Measurements from ENCODE around the gene TMEM132A. TPM values are rescaled to one million over a fixed set of nuclear protein-coding genes. Genes with fewer than 3 reads are reported as not detected.

Gene TMEM132A
- total RNA-seq, 4 donors from 2014 or later: 1.8 to 7.0 (median 3.5) TPM

- H3K9me3 ChIP-seq: no peaks in the 10 kb centered on the region
- TF ChIP-seq, protein P1, sequence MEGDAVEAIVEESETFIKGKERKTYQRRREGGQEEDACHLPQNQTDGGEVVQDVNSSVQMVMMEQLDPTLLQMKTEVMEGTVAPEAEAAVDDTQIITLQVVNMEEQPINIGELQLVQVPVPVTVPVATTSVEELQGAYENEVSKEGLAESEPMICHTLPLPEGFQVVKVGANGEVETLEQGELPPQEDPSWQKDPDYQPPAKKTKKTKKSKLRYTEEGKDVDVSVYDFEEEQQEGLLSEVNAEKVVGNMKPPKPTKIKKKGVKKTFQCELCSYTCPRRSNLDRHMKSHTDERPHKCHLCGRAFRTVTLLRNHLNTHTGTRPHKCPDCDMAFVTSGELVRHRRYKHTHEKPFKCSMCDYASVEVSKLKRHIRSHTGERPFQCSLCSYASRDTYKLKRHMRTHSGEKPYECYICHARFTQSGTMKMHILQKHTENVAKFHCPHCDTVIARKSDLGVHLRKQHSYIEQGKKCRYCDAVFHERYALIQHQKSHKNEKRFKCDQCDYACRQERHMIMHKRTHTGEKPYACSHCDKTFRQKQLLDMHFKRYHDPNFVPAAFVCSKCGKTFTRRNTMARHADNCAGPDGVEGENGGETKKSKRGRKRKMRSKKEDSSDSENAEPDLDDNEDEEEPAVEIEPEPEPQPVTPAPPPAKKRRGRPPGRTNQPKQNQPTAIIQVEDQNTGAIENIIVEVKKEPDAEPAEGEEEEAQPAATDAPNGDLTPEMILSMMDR (IDR thresholded peaks at IDR 0.05): no peak
- TF ChIP-seq POLR2AphosphoS5 (IDR thresholded peaks at IDR 0.05): no peak
- no peak for TF ChIP-seq POLR2A (IDR thresholded peaks at IDR 0.05)
- TF ChIP-seq EP300 (IDR thresholded peaks at IDR 0.05; ENCODE audit: low read depth): no peak
- peaks cover 0 to 8% (median 2%) of the 10 kb centered on the region in 4 donors for H3K4me1 ChIP-seq
- no peak overlapping the region for H3K27ac ChIP-seq
- 81 to 90% methylated on average over 3 to 4 of the region's 4 CpGs for WGBS, 2 donors (ENCODE audit: low coverage in 1 of 2)
- intact Hi-C loops (cut with DNase I; ENCODE audit: low total_unique reads): no loop called here
- no peak for DNase-seq
- no peaks in the 10 kb centered on the region for H3K36me3 ChIP-seq
- in situ Hi-C loops (cut with MboI; ENCODE audit: low pct_ligation_motif_present in 1 of 4, low pct_unique_long_range_greater_than_20kb in 1 of 4, low sequenced_read_pairs in 3 of 4): no loop called here
- H3K4me3 ChIP-seq: no peak overlapping the region
- H3K27me3 ChIP-seq: no peaks in the 10 kb centered on the region
Observed at GRCh38 chr11:60957188-60957587, 32.9 kb downstream of the TMEM132A start.

GRCh38 chr11:60959431-60959830, 35.2 kb downstream of the TMEM132A start:
- no peaks in the 10 kb centered on the region for H3K36me3 ChIP-seq
- H3K4me1 ChIP-seq: no peaks in the 10 kb centered on the region
- intact Hi-C loops (cut with DNase I; ENCODE audit: low total_unique reads) (no loop called here), in situ Hi-C loops (cut with MboI; ENCODE audit: low pct_ligation_motif_present in 1 of 4, low pct_unique_long_range_greater_than_20kb in 1 of 4, low sequenced_read_pairs in 3 of 4) (no loop called here)
- DNase-seq: no peak
- TF ChIP-seq, protein P1 (IDR thresholded peaks at IDR 0.05): no peak
- TF ChIP-seq POLR2A (IDR thresholded peaks at IDR 0.05) (no peak), EP300 (IDR thresholded peaks at IDR 0.05; ENCODE audit: low read depth) (no peak), POLR2AphosphoS5 (IDR thresholded peaks at IDR 0.05) (no peak)
- H3K27me3 ChIP-seq: no peaks in the 10 kb centered on the region
- 64 to 82% methylated on average over 6 of the region's 6 CpGs for WGBS, 2 donors (ENCODE audit: low coverage in 1 of 2)
- no peak overlapping the region for H3K4me3 ChIP-seq
- no peak overlapping the region for H3K27ac ChIP-seq
- no peaks in the 10 kb centered on the region for H3K9me3 ChIP-seq

DNA sequence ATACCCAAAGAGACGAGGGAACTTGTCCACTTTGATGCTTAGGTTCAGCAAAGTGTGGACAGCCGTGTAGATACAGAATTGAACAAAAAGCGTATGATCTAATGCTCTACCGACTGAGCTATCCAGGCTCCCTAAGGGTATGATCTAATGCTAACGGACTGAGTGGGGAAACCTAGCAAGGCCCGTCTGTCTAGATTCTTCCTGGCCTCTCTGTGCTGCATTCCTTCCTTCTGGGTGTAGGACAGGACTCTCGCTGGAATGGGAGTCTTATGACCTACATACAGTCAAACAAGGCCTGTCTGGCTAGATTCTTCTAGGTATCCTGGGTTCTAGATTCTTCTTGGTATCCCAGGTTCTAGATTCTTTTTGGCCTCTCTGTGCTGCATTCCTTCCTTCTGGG, 36.1 kb downstream of the TMEM132A start:
- no peaks in the 10 kb centered on the region for H3K9me3 ChIP-seq
- no peaks in the 10 kb centered on the region for H3K36me3 ChIP-seq
- in situ Hi-C loops (cut with MboI; ENCODE audit: low pct_ligation_motif_present in 1 of 4, low pct_unique_long_range_greater_than_20kb in 1 of 4, low sequenced_read_pairs in 3 of 4): loop anchor here in 1 of 4 donors (10.0 kb wide), 1 partner anchor 164 kb away; no protein-coding TSS in a partner anchor
- H3K4me3 ChIP-seq: no peak overlapping the region
- no peak overlapping the region for H3K27ac ChIP-seq
- TF ChIP-seq EP300 (IDR thresholded peaks at IDR 0.05; ENCODE audit: low read depth) (no peak), POLR2AphosphoS5 (IDR thresholded peaks at IDR 0.05) (no peak), POLR2A (IDR thresholded peaks at IDR 0.05) (no peak)
- TF ChIP-seq, protein P1 (IDR thresholded peaks at IDR 0.05): no peak
- no peaks in the 10 kb centered on the region for H3K27me3 ChIP-seq
- H3K4me1 ChIP-seq: no peaks in the 10 kb centered on the region
- no peak for DNase-seq
- WGBS, 2 donors (ENCODE audit: low coverage in 1 of 2): 85 to 95% methylated on average over 7 of the region's 7 CpGs
- intact Hi-C loops (cut with DNase I; ENCODE audit: low total_unique reads): no loop called here

DNA sequence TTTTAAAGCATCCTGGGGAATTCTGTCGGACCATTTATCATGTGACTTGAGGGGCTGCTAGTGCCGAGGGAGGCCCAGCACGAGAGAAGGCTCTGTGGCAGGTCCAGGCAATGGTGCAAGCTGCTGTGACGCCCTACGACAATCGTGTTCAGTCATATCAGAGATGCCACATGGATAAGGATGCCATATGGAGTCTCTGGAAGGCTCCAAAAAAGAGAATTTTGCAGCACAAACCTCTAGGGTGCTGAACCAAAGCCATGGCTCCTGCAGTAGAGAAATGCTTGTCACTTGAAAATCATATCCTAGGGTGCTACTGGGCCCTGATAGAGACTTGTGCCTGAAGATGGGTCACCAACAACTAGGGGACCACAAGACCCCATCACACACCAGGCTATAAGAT, 40.5 kb downstream of the TMEM132A start:
- DNase-seq: no peak
- 83% methylated on average over 6 of the region's 6 CpGs; no CpG with 5 or more reads in 1 of the 2 donors for WGBS, 2 donors (ENCODE audit: low coverage in 1 of 2)
- intact Hi-C loops (cut with DNase I; ENCODE audit: low total_unique reads) (no loop called here), in situ Hi-C loops (cut with MboI; ENCODE audit: low pct_ligation_motif_present in 1 of 4, low pct_unique_long_range_greater_than_20kb in 1 of 4, low sequenced_read_pairs in 3 of 4) (loop anchor here in 1 of 4 donors (10.0 kb wide), 1 partner anchor 160 kb away; no protein-coding TSS in a partner anchor)
- Histone ChIP-seq H3K27me3 (no peaks in the 10 kb centered on the region), H3K9me3 (no peaks in the 10 kb centered on the region), H3K27ac (no peak overlapping the region), H3K36me3 (no peaks in the 10 kb centered on the region), H3K4me1 (no peaks in the 10 kb centered on the region), H3K4me3 (no peak overlapping the region)
- TF ChIP-seq POLR2AphosphoS5 (IDR thresholded peaks at IDR 0.05) (no peak), EP300 (IDR thresholded peaks at IDR 0.05; ENCODE audit: low read depth) (no peak), POLR2A (IDR thresholded peaks at IDR 0.05) (no peak)
- TF ChIP-seq, protein P1 (IDR thresholded peaks at IDR 0.05): no peak

Measured in transverse colon (tissue), 4 donors.